ENCODE measurements around the gene NUP214. TPM values are rescaled to one million over a fixed set of nuclear protein-coding genes. Genes with fewer than 3 reads are reported as not detected.

Gene NUP214
- total RNA-seq = 15.1 and 30.6 TPM in 2 replicates

GRCh38 chr9:131125288-131126058 lies at the start of gene NUP214:
NUP214 (plus strand) TSS chr9:131125586; CDS start chr9:131125705, 119 bp downstream.

GRCh38 chr9:131096269-131097125 lies 28.9 kb upstream of the NUP214 start, which contains the start of gene AIF1L:
AIF1L (plus strand) TSS chr9:131096531; CDS start chr9:131096630, 99 bp downstream.

GRCh38 chr9:131276094-131276888 lies 150.9 kb downstream of the NUP214 start, which contains the start of gene FAM78A:
FAM78A (minus strand) TSS chr9:131276510; CDS start chr9:131276179, 331 bp downstream.

Other genes with a start within 250 kb of the NUP214 start
- gene QRFP, start 228.8 kb upstream of the NUP214 start, total RNA-seq = not detected in 2 replicates
- 4.7 and 30.7 TPM in 2 replicates for gene FIBCD1, start 186.3 kb upstream of the NUP214 start, total RNA-seq
- gene LAMC3, start 116.4 kb upstream of the NUP214 start, total RNA-seq = 1.8 and 3.7 TPM in 2 replicates
- gene AIF1L, start 29.1 kb upstream of the NUP214 start, total RNA-seq = 0.08 and 0.13 TPM in 2 replicates
- 0.24 and 0.52 TPM in 2 replicates for gene FAM78A, start 150.9 kb downstream of the NUP214 start, total RNA-seq
- gene PLPP7, start 164.1 kb downstream of the NUP214 start, total RNA-seq = 4.5 and 5.1 TPM in 2 replicates

All from epithelial cell of alveolus of lung (primary cell).